HG03439 (cell line): ENCODE measurements around the gene ZFP57.
"Not testable (repeated sequence)": the region's sequence is repeated elsewhere in the genome, so short reads cannot be mapped to it uniquely, and the experiment has no call there.

Experiments
- ATAC-seq: cut with Tn5 transposase; IDR thresholded peaks from one replicate; pipeline ENCODE4 v1.9.1; 2021; ENCODE audit warnings: mild to moderate bottlenecking, moderate library complexity; ENCODE audit not compliant: unreplicated experiment

ZFP57 gene

GRCh38 chr6:29696147-29697125 is 15.5 kb upstream of the ZFP57 start:
- no peak for ATAC-seq

- no peak for ATAC-seq
Observed at GRCh38 chr6:29694637-29695036, 13.7 kb upstream of the ZFP57 start.

GRCh38 chr6:29685718-29686326 is 4.9 kb upstream of the ZFP57 start:
- ATAC-seq: no peak

- ATAC-seq: no peak
Observed at GRCh38 chr6:29681811-29682210, 859 bp upstream of the ZFP57 start.

- ATAC-seq: no peak
Observed at GRCh38 chr6:29680416-29680815, 536 bp downstream of the ZFP57 start.

GRCh38 chr6:29679962-29680361 is 990 bp downstream of the ZFP57 start:
- no peak for ATAC-seq

- ATAC-seq: no peak
Observed at GRCh38 chr6:29678114-29678513, 2.8 kb downstream of the ZFP57 start.

- ATAC-seq: no peak
Observed at GRCh38 chr6:29676981-29677601, 3.9 kb downstream of the ZFP57 start.

GRCh38 chr6:29675561-29675960 is 5.4 kb downstream of the ZFP57 start:
- ATAC-seq: no peak

GRCh38 chr6:29674008-29674407 is 6.9 kb downstream of the ZFP57 start:
- no peak for ATAC-seq

GRCh38 chr6:29673161-29673560 is 7.8 kb downstream of the ZFP57 start:
- ATAC-seq: no peak

GRCh38 chr6:29672116-29672515 is 8.8 kb downstream of the ZFP57 start:
- ATAC-seq: not testable (repeated sequence)

- no peak for ATAC-seq
Observed at GRCh38 chr6:29671026-29671425, 9.9 kb downstream of the ZFP57 start.

GRCh38 chr6:29667158-29667557 is 13.8 kb downstream of the ZFP57 start:
- no peak for ATAC-seq

- no peak for ATAC-seq
Observed at GRCh38 chr6:29666826-29667130, 14.2 kb downstream of the ZFP57 start.

- no peak for ATAC-seq
Observed at GRCh38 chr6:29665942-29666825, 14.8 kb downstream of the ZFP57 start.

- no peak for ATAC-seq
Observed at GRCh38 chr6:29663300-29664042, 17.5 kb downstream of the ZFP57 start.

- not testable (repeated sequence) for ATAC-seq
Observed at GRCh38 chr6:29661502-29662141, 19.3 kb downstream of the ZFP57 start.

- ATAC-seq: no peak
Observed at GRCh38 chr6:29661071-29661470, 19.9 kb downstream of the ZFP57 start.

- no peak for ATAC-seq
Observed at GRCh38 chr6:29656798-29657197, 24.2 kb downstream of the ZFP57 start, which contains the start of gene MOG. MOG (plus strand) TSS chr6:29657092; CDS start chr6:29657210, 118 bp downstream.
